H9 (cell line): ENCODE results near the gene IL12RB2. TPM values are rescaled to one million over a fixed set of nuclear protein-coding genes. Genes with fewer than 3 reads are reported as not detected.

ENCODE experiments used
- DNase-seq: peaks from one replicate; pipeline ENCODE4 v3.0.0-alpha.2; 2017
- H2AFZ ChIP-seq: one replicate; pipeline ENCODE4 v1.6.1; 2013; ENCODE audit warnings: mild to moderate bottlenecking, low read length, control low read depth, moderate library complexity
- H2AK5ac ChIP-seq: 2 replicates; pipeline ENCODE4 v1.6.1; 2013; ENCODE audit warnings: low read length, control low read depth, mixed read lengths; ENCODE audit not compliant: insufficient read length
- H2BK120ac ChIP-seq: one replicate; pipeline ENCODE4 v1.6.1; 2013; ENCODE audit warnings: low read depth, mild to moderate bottlenecking, low read length, control low read depth, inconsistent platforms; ENCODE audit not compliant: poor library complexity, severe bottlenecking
- H2BK12ac ChIP-seq: 2 replicates; pipeline ENCODE4 v1.6.1; 2013; ENCODE audit warnings: low read length, control low read depth, mixed read lengths, low read depth; ENCODE audit not compliant: insufficient read length
- H2BK15ac ChIP-seq: 2 replicates; pipeline ENCODE4 v1.6.1; 2013; ENCODE audit warnings: low read depth, low read length, control low read depth
- H2BK20ac ChIP-seq: one replicate; pipeline ENCODE4 v1.6.1; 2013; ENCODE audit warnings: low read depth, mild to moderate bottlenecking, low read length, control low read depth, inconsistent platforms; ENCODE audit not compliant: poor library complexity, severe bottlenecking
- H2BK5ac ChIP-seq: 2 replicates; pipeline ENCODE4 v1.6.1; 2013; ENCODE audit warnings: low read length, control low read depth, mixed read lengths; ENCODE audit not compliant: insufficient read length
- H3K14ac ChIP-seq: 2 replicates; pipeline ENCODE4 v1.6.1; 2013; ENCODE audit warnings: low read length, control low read depth; ENCODE audit not compliant: insufficient read depth
- H3K18ac ChIP-seq: 2 replicates; pipeline ENCODE4 v1.6.1; 2013; ENCODE audit warnings: low read depth, mild to moderate bottlenecking, mixed read lengths, low read length, control low read depth; ENCODE audit not compliant: insufficient read length
- H3K23ac ChIP-seq: 2 replicates; pipeline ENCODE4 v1.6.1; 2013; ENCODE audit warnings: low read length, control low read depth, mixed read lengths, low read depth; ENCODE audit not compliant: insufficient read length
- H3K23me2 ChIP-seq: 2 replicates; pipeline ENCODE4 v1.6.1; 2013; ENCODE audit warnings: low read depth, mild to moderate bottlenecking, mixed read lengths, low read length, control low read depth; ENCODE audit not compliant: insufficient read length, poor library complexity, severe bottlenecking
- H3K27ac ChIP-seq: 2 replicates; pipeline ENCODE4 v1.5.1; 2013; ENCODE audit warnings: low read length, control low read depth, mixed read lengths, low read depth; ENCODE audit not compliant: insufficient read length
- H3K27me3 ChIP-seq: 2 replicates; pipeline ENCODE4 v1.6.1; 2013; ENCODE audit warnings: low read length, control low read depth, inconsistent platforms; ENCODE audit not compliant: insufficient read depth
- H3K4ac ChIP-seq: 2 replicates; pipeline ENCODE4 v1.6.1; 2013; ENCODE audit warnings: low read depth, mild to moderate bottlenecking, control low read depth, inconsistent platforms, low read length, moderate library complexity
- H3K4me1 ChIP-seq: 2 replicates; pipeline ENCODE4 v1.6.1; 2013; ENCODE audit warnings: low read length, control low read depth, inconsistent platforms; ENCODE audit not compliant: insufficient read depth
- H3K4me2 ChIP-seq: 2 replicates; pipeline ENCODE4 v1.6.1; 2013; ENCODE audit warnings: low read length, control low read depth, mixed read lengths; ENCODE audit not compliant: insufficient read length, insufficient read depth
- H3K56ac ChIP-seq: 2 replicates; pipeline ENCODE4 v1.6.1; 2013; ENCODE audit warnings: low read depth, mild to moderate bottlenecking, mixed read lengths, low read length, control low read depth; ENCODE audit not compliant: insufficient read length
- H3K79me1 ChIP-seq: 2 replicates; pipeline ENCODE4 v1.6.1; 2013; ENCODE audit warnings: low read depth, mild to moderate bottlenecking, moderate library complexity, low read length, control low read depth, inconsistent platforms; ENCODE audit not compliant: insufficient read depth, poor library complexity, severe bottlenecking
- H3K79me2 ChIP-seq: 2 replicates; pipeline ENCODE4 v1.6.1; 2013; ENCODE audit warnings: low read length, control low read depth, inconsistent platforms; ENCODE audit not compliant: insufficient read depth
- H3K9ac ChIP-seq: 2 replicates; pipeline ENCODE4 v1.6.1; 2013; ENCODE audit warnings: low read length, control low read depth, mixed read lengths; ENCODE audit not compliant: insufficient read length; ENCODE audit errors: extremely low read depth
- H3K9me3 ChIP-seq: one replicate; pipeline ENCODE4 v1.6.1; 2013; ENCODE audit warnings: low read depth, low read length, inconsistent platforms; ENCODE audit not compliant: control insufficient read depth
- H3T11ph ChIP-seq: one replicate; pipeline ENCODE4 v1.6.1; 2013; ENCODE audit warnings: mild to moderate bottlenecking, low read length, control low read depth, inconsistent platforms
- H4K20me1 ChIP-seq: one replicate; pipeline ENCODE4 v1.6.1; 2013; ENCODE audit not compliant: control insufficient read depth, insufficient read length, insufficient read depth
- H4K5ac ChIP-seq: 2 replicates; pipeline ENCODE4 v1.6.1; 2013; ENCODE audit warnings: low read depth, mild to moderate bottlenecking, mixed read lengths, low read length, control low read depth; ENCODE audit not compliant: insufficient read length
- H4K8ac ChIP-seq: replicated peaks from 2 replicates; pipeline ENCODE4 v1.6.1; 2013; ENCODE audit warnings: low read length, control low read depth, mixed read lengths, low read depth; ENCODE audit not compliant: insufficient read length
- H4K91ac ChIP-seq: 2 replicates; pipeline ENCODE4 v1.6.1; 2013; ENCODE audit warnings: low read depth, mild to moderate bottlenecking, moderate library complexity, mixed read lengths, low read length, control low read depth; ENCODE audit not compliant: insufficient read length
- H3K27ac Mint-ChIP-seq, 3 experiments: 2 replicates in 2 of 3; 3 replicates in 1 of 3; pipeline ENCODE4 v1.8.0; 2020 to 2021; ENCODE audit warnings: mixed read lengths in 3 of 3, mild to moderate bottlenecking in 1 of 3, moderate library complexity in 1 of 3
- H3K27me3 Mint-ChIP-seq: 2 replicates; pipeline ENCODE4 v1.8.0; 2021; ENCODE audit warnings: low read depth, mild to moderate bottlenecking, moderate library complexity, mixed read lengths
- H3K36me3 Mint-ChIP-seq, 3 experiments: 2 replicates in 2 of 3; 3 replicates in 1 of 3; pipeline ENCODE4 v1.8.0; 2020 to 2021; ENCODE audit warnings: low read depth in 3 of 3, mixed read lengths in 3 of 3; ENCODE audit not compliant: insufficient read depth in 1 of 3
- H3K4me1 Mint-ChIP-seq, 2 experiments: 2 replicates each; pipeline ENCODE4 v1.8.0; 2020; ENCODE audit warnings: mixed read lengths in 2 of 2
- H3K4me3 Mint-ChIP-seq, 2 experiments: 2 replicates in 1 of 2; 3 replicates in 1 of 2; pipeline ENCODE4 v1.8.0; 2020 to 2021; ENCODE audit warnings: mild to moderate bottlenecking in 2 of 2, mixed read lengths in 2 of 2, moderate library complexity in 1 of 2
- H3K9me3 Mint-ChIP-seq, 2 experiments: 2 replicates in 1 of 2; 3 replicates in 1 of 2; pipeline ENCODE4 v1.8.0; 2020; ENCODE audit warnings: mild to moderate bottlenecking in 2 of 2, mixed read lengths in 2 of 2, moderate library complexity in 1 of 2
- WGBS: extraction: QIAGEN DNeasy Blood & Tissue Kit; methylation state at CpG from one replicate; pipeline ENCODE4 v1.1.7; 2013; ENCODE audit warnings: missing lambda C conversion rate, low lambda C conversion rate, mixed read lengths; ENCODE audit not compliant: insufficient read length; ENCODE audit errors: extremely low coverage; 5-methylcytosine and 5-hydroxymethylcytosine counted together
- total RNA-seq: library from RNA; stranded (reverse); gene quantifications from 2 replicates; pipeline ENCODE4 v1.2.1, GENCODE V29; 2021
- TF ChIP-seq, protein P1 (sequence below): fragments of 200-600 bp; sonication (generic); conservative IDR thresholded peaks from 3 replicates; pipeline ENCODE4 v1.8.0; 2021; ENCODE audit warnings: antibody characterized with exemption, mild to moderate bottlenecking

IL12RB2 gene
- total RNA-seq, 1 experiment from 2014 or later: 0.77 TPM

DNA sequence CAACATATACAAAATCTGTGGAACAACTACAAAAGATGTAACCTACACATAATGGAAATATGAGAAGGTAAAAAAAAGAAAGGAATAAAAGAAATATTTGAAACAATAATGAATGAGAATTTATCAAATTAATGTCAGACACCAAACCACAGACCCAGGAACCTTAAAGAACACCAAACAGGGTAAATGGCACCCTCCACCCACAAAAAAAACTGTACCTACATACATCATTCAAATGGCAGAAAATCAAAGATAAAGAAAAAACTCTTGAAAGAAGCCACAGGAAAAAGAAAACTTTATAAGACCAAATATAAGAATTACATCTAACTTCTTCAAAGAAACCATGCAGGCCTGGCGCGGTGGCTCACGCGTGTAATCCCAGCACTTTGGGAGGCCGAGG lies 54.0 kb downstream of the IL12RB2 start:
- H2AFZ ChIP-seq: no peak overlapping the region
- no peak overlapping the region for H2BK120ac ChIP-seq
- H3K4me2 ChIP-seq: no peak overlapping the region
- no peak overlapping the region for H2BK15ac ChIP-seq
- H3K9ac ChIP-seq: no peak overlapping the region
- Mint-ChIP-seq H3K36me3 (no peaks in the 10 kb centered on the region), H3K27ac (no peak overlapping the region), H3K27me3 (no peaks in the 10 kb centered on the region; the same call in 1 of the 2 replicates), H3K4me1 (peaks cover under 1 to 1% of the 10 kb centered on the region in 2 experiments; a peak in 2 of 4 replicates), H3K4me3 (no peak overlapping the region), H3K9me3 (no peaks in the 10 kb centered on the region)
- no peak overlapping the region for H3T11ph ChIP-seq
- H2BK5ac ChIP-seq: no peak overlapping the region
- H3K23me2 ChIP-seq: no peaks in the 10 kb centered on the region
- WGBS: no CpG with 5 or more reads among the region's 5 CpGs
- no peaks in the 10 kb centered on the region for H3K4me1 ChIP-seq
- H3K4ac ChIP-seq: no peak overlapping the region
- no peak overlapping the region for H2BK20ac ChIP-seq
- no peak overlapping the region for H4K91ac ChIP-seq
- H3K79me1 ChIP-seq: no peaks in the 10 kb centered on the region
- H3K79me2 ChIP-seq: no peaks in the 10 kb centered on the region
- H3K23ac ChIP-seq: no peak overlapping the region
- no peaks in the 10 kb centered on the region for H4K20me1 ChIP-seq
- H3K9me3 ChIP-seq: no peaks in the 10 kb centered on the region
- no peak overlapping the region for H4K5ac ChIP-seq
- no peak overlapping the region for H2BK12ac ChIP-seq
- no peak overlapping the region for H3K56ac ChIP-seq
- no peaks in the 10 kb centered on the region for H3K27me3 ChIP-seq
- no peak overlapping the region for H2AK5ac ChIP-seq
- H3K18ac ChIP-seq: no peak overlapping the region
- H3K14ac ChIP-seq: no peak overlapping the region
- no peak for DNase-seq
- H3K27ac ChIP-seq: no peak overlapping the region
- TF ChIP-seq, protein P1, sequence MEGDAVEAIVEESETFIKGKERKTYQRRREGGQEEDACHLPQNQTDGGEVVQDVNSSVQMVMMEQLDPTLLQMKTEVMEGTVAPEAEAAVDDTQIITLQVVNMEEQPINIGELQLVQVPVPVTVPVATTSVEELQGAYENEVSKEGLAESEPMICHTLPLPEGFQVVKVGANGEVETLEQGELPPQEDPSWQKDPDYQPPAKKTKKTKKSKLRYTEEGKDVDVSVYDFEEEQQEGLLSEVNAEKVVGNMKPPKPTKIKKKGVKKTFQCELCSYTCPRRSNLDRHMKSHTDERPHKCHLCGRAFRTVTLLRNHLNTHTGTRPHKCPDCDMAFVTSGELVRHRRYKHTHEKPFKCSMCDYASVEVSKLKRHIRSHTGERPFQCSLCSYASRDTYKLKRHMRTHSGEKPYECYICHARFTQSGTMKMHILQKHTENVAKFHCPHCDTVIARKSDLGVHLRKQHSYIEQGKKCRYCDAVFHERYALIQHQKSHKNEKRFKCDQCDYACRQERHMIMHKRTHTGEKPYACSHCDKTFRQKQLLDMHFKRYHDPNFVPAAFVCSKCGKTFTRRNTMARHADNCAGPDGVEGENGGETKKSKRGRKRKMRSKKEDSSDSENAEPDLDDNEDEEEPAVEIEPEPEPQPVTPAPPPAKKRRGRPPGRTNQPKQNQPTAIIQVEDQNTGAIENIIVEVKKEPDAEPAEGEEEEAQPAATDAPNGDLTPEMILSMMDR: no peak
- H4K8ac ChIP-seq: no peak overlapping the region
